Psoas muscle (tissue), 8 donors: ENCODE measurements around the gene SH3RF3. TPM values are rescaled to one million over a fixed set of nuclear protein-coding genes. Genes with fewer than 3 reads are reported as not detected.

Source experiments
- ATAC-seq, 4 donors: fragments of 200-7000 bp; cut with Tn5 transposase; one replicate each; pipeline ENCODE4 v1.9.1; 2020; ENCODE audit warnings: moderate library complexity in 3 of 4, mild to moderate bottlenecking in 2 of 4
- DNase-seq, 2 donors: peaks; one replicate each; pipeline ENCODE4 v3.0.0-alpha.2; 2020
- H3K27ac ChIP-seq: fragments of 200-600 bp; one replicate; pipeline ENCODE4 v1.8.0; 2022
- H3K27me3 ChIP-seq, 3 donors: fragments of 200-600 bp in 1 of 3; one replicate each; pipeline versions ENCODE4 v1.6.1 to v1.8.0; 2013 to 2022; ENCODE audit warnings: low read length in 2 of 3, mild to moderate bottlenecking in 2 of 3, moderate library complexity in 1 of 3; ENCODE audit not compliant: insufficient read depth in 3 of 3
- H3K36me3 ChIP-seq, 2 donors: fragments of 200-600 bp in 1 of 2; one replicate each; pipeline versions ENCODE4 v1.6.1 to v1.8.0; 2013 to 2022; ENCODE audit warnings: low read depth in 1 of 2, mild to moderate bottlenecking in 1 of 2, moderate library complexity in 1 of 2; ENCODE audit not compliant: insufficient read depth in 1 of 2
- H3K4me1 ChIP-seq: fragments of 200-600 bp; one replicate; pipeline ENCODE4 v1.8.0; 2022
- H3K4me3 ChIP-seq: fragments of 200-600 bp; one replicate; pipeline ENCODE4 v1.8.0; 2022; ENCODE audit warnings: mild to moderate bottlenecking
- H3K9me3 ChIP-seq: fragments of 200-600 bp; one replicate; pipeline ENCODE4 v1.8.0; 2022
- WGBS, 3 donors: extraction: QIAGEN DNeasy Blood & Tissue Kit; methylation state at CpG; one replicate each; pipeline versions ENCODE4 v1.1.6 to v1.1.7; 2013; 5-methylcytosine and 5-hydroxymethylcytosine counted together
- intact Hi-C, 2 donors: fragments of 100-400 bp; cut with DNase I; formaldehyde crosslinking; loops; one replicate each; pipeline versions ENCODE4 v1.11.0 to v1.14.2; 2022
- polyA plus RNA-seq, 3 donors: library from polyadenylated mRNA; stranded (reverse); fragments of 200-250 nt; gene quantifications; one replicate each; pipeline ENCODE4 v1.2.3, GENCODE V29; 2013
- total RNA-seq, 4 donors: library from RNA; stranded (reverse); fragmentation: NEBNext Ultra II Directional in 2 of 4; extraction: Animal tissue kit (Norgen Biotek cat#: 25700) in 2 of 4; gene quantifications; one replicate each; pipeline versions ENCODE4 v1.2.1 to v1.2.4, GENCODE V29; 2021 to 2023
- TF ChIP-seq, protein P1 (sequence below): fragments of 200-600 bp; IDR thresholded peaks from one replicate; pipeline ENCODE4 v1.8.0; 2022; ENCODE audit warnings: antibody characterized with exemption
- donor health status: healthy with polysubstance abuse.
- donor health status: DM: no; HTN: no; CAD: no; lungs with moderate emphysema.
- donor health status: Bipolar disorder and iron deficiency.
- donor health status: healthy.
- donor health status: DM: yes; HTN: yes; CAD: no.
- donor health status: DM: no; HTN: no; CAD: no.
- donor health status: DM: no; HTN: no; CAD: no.
- donor health status: DM: yes; HTN: yes; CAD: no.

Gene SH3RF3
- total and polyA plus RNA-seq, 7 donors, result 4.6 to 27.0 (median 9.0) TPM

DNA sequence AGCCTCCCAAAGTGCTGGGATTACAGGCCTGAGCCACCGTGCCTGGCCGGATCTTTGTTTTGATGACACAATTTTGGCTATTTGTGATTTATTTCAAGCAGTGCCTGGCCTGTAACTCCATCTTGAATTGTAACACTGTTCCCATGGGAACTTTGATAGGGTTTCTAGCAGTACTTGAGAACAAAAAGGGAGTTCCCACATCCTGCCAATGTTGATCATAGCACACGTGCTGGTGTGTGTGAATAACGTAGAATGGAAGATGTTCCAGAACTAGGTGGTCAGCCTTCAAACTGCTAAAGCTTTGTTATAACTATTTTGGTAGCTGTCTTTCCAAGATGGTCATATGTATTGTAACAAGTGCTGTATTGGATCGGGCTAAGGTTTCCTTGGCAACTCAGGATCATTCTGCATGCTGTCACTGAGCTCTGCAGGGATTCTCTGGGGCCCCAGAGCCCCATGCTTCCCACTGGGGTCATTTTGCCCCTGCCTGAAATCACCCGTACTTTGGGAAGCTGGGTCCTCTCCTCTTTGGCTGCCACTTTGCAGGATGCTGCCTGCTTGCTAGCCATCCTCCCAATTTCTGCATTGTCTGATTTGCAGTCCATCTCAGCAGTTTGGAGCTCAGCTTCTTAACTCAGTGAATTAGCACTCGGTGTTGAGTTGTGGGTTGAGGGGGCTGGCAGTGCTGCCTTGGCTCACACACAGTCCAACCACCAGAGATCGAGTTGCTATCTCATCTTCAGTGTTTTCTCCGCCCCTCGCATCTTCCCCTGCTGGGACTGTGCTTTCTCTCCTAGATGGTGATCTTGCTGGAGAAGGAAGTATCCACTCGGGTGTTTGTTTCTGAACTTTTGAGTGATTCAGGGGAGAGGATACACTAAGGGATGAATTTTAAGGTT, 26.8 kb downstream of the SH3RF3 start:
- no peak overlapping the region for H3K27ac ChIP-seq
- no peaks in the 10 kb centered on the region for H3K27me3 ChIP-seq
- ATAC-seq (peak in 2 of 4 donors; percentile 26 to 49), DNase-seq (no peak)
- H3K9me3 ChIP-seq, result no peaks in the 10 kb centered on the region
- H3K36me3 ChIP-seq, result no peaks in the 10 kb centered on the region
- peaks cover 15% of the 10 kb centered on the region for H3K4me1 ChIP-seq
- intact Hi-C loops, result loop anchor here in 1 of 2 donors (2.0 kb wide), 1 partner anchor 17 kb away; no protein-coding TSS in a partner anchor
- TF ChIP-seq, protein P1, sequence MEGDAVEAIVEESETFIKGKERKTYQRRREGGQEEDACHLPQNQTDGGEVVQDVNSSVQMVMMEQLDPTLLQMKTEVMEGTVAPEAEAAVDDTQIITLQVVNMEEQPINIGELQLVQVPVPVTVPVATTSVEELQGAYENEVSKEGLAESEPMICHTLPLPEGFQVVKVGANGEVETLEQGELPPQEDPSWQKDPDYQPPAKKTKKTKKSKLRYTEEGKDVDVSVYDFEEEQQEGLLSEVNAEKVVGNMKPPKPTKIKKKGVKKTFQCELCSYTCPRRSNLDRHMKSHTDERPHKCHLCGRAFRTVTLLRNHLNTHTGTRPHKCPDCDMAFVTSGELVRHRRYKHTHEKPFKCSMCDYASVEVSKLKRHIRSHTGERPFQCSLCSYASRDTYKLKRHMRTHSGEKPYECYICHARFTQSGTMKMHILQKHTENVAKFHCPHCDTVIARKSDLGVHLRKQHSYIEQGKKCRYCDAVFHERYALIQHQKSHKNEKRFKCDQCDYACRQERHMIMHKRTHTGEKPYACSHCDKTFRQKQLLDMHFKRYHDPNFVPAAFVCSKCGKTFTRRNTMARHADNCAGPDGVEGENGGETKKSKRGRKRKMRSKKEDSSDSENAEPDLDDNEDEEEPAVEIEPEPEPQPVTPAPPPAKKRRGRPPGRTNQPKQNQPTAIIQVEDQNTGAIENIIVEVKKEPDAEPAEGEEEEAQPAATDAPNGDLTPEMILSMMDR, result no peak
- WGBS, 3 donors, result 59 to 64% (median 60%) methylated on average over 11 of the region's 11 CpGs
- no peak overlapping the region for H3K4me3 ChIP-seq

DNA sequence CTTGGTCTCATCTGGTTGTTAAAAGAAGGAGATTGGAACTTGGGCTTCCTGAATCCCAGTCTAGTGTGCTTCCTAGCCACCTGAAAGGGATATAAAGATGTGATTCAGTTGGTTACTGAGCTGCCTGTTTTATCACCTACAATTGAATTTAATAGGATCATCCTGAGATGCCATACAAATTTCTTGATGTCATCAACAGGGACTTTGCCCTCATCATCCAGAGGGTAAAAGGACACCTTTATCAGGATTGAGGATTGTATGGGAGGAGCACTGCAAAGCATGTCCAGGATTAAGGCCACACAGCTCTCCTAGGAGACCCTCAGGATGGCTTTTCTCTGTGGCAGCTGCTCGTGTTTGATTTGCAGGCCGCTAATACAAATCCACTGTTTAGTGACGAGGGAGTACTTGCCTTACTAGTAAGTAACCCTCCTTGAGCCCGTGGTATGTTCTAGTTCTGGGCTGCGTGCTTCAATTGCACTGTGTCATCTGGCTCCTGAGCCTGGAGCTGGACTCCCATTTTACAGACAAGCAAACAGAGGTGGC, 28.6 kb downstream of the SH3RF3 start:
- Histone ChIP-seq H3K27me3 (no peaks in the 10 kb centered on the region), H3K36me3 (no peaks in the 10 kb centered on the region), H3K9me3 (no peaks in the 10 kb centered on the region), H3K4me1 (peaks cover 16% of the 10 kb centered on the region), H3K4me3 (no peak overlapping the region), H3K27ac (no peak overlapping the region)
- intact Hi-C loops, result no loop called here
- ATAC-seq (no peak), DNase-seq (no peak)
- TF ChIP-seq, protein P1, result no peak
- WGBS, 3 donors, result 94 to 97% (median 94%) methylated on average over 5 of the region's 5 CpGs

DNA sequence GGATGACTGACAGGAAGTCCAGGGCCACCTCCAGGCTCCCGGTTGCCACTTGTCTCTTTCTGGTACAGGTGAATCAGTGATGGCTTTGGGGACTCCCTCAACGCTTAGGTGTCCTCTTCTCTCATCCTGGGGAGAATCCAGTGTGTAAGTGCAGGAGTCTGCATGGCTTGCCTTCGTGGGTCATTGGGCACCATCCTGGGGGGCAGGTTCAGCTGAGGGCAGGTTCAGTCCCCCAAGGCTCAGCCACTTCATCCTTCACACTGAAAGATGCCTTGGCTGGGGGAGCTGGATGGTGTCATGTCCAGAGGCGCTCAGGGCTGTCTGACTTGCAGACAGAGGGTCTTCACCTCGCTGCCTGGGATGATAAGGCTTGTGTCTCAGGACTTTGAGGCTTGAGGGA, 29.2 kb downstream of the SH3RF3 start:
- Histone ChIP-seq H3K27me3 (no peaks in the 10 kb centered on the region), H3K36me3 (no peaks in the 10 kb centered on the region), H3K9me3 (no peaks in the 10 kb centered on the region), H3K27ac (no peak overlapping the region), H3K4me3 (no peak overlapping the region), H3K4me1 (peaks cover 21% of the 10 kb centered on the region)
- DNase-seq (no peak), ATAC-seq (no peak)
- TF ChIP-seq, protein P1, result no peak
- 91 to 97% (median 92%) methylated on average over 5 of the region's 5 CpGs for WGBS, 3 donors
- intact Hi-C loops, result no loop called here

DNA sequence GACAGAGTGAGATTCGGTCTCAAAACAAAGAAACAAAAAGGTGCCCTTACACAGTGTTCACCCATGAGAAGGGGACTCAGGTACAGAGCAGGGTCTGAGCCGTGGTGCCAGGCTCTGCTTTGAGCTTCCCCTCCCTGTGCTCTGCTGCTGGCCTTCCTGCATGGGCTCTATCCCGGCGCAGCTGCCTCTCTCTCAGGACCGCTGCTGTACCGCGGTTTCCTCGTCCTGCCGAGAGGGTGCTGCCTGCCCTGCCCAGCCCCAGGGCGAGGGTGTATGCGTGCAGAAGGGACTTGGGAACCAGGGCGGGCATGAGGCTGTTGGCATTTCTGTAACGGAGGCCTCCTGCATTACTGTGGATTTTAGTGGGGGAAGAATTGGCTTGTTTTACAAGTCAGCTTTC, 30.1 kb downstream of the SH3RF3 start:
- H3K36me3 ChIP-seq, result no peaks in the 10 kb centered on the region
- H3K9me3 ChIP-seq, result no peaks in the 10 kb centered on the region
- intact Hi-C loops, result no loop called here
- DNase-seq (no peak), ATAC-seq (no peak)
- TF ChIP-seq, protein P1, result no peak
- H3K27ac ChIP-seq, result no peak overlapping the region
- no peaks in the 10 kb centered on the region for H3K27me3 ChIP-seq
- no peak overlapping the region for H3K4me3 ChIP-seq
- peaks cover 24% of the 10 kb centered on the region for H3K4me1 ChIP-seq
- WGBS, 3 donors, result 94 to 96% (median 95%) methylated on average over 13 of the region's 13 CpGs
